OCI-LY7 (cell line): ENCODE measurements around the gene LAMTOR2. TPM values are rescaled to one million over a fixed set of nuclear protein-coding genes. Genes with fewer than 3 reads are reported as not detected.

ENCODE experiments used
- BruUV-seq: library from RNA; stranded (reverse); fragments of 400-500 nt; replicated peaks from 2 replicates; lab custom pipeline; 2021; lab: Mats Ljungman, UMichigan
- CTCF ChIA-PET: fragments of 300-600 bp; sonication (Branson Sonifier 250); formaldehyde crosslinking; loops from one replicate; lab custom pipeline; 2022; ENCODE audit warnings: antibody characterized with exemption; ENCODE audit not compliant: unreplicated experiment; lab: Charles Lee
- POLR2A ChIA-PET: fragments of 300-600 bp; sonication (Branson Sonifier 250); formaldehyde crosslinking; loops from one replicate; lab custom pipeline; 2022; ENCODE audit warnings: antibody characterized with exemption; lab: Charles Lee
- DNase-seq: peaks from one replicate; pipeline ENCODE4 v3.0.0-alpha.2; 2015; ENCODE audit warnings: low spot score
- H2AFZ ChIP-seq: fragments of 200-600 bp; sonication (generic), shearing (Covaris generic); 2 replicates; pipeline ENCODE4 v1.6.1; 2014; ENCODE audit warnings: mild to moderate bottlenecking, antibody characterized with exemption, low read length, moderate library complexity
- H3K27ac ChIP-seq: fragments of 200-600 bp; sonication (generic); 2 replicates; pipeline ENCODE4 v1.5.1; 2014; ENCODE audit warnings: mixed run types, low read depth, mild to moderate bottlenecking, moderate library complexity, low read length, inconsistent platforms; ENCODE audit not compliant: poor library complexity, severe bottlenecking
- H3K36me3 ChIP-seq: fragments of 200-600 bp; sonication (generic); 2 replicates; pipeline ENCODE4 v1.6.1; 2014; ENCODE audit warnings: mild to moderate bottlenecking, antibody characterized with exemption, low read length, moderate library complexity, mixed read lengths; ENCODE audit not compliant: insufficient read depth
- H3K4me1 ChIP-seq: fragments of 200-600 bp; sonication (generic); 2 replicates; pipeline ENCODE4 v1.5.1; 2014; ENCODE audit warnings: mild to moderate bottlenecking, low read length; ENCODE audit not compliant: insufficient read depth, poor library complexity, severe bottlenecking
- H3K4me2 ChIP-seq: fragments of 200-600 bp; sonication (generic); 2 replicates; pipeline ENCODE4 v1.6.1; 2014; ENCODE audit warnings: mild to moderate bottlenecking, low read length
- H3K4me3 ChIP-seq: fragments of 200-600 bp; sonication (generic); 2 replicates; pipeline ENCODE4 v1.5.1; 2014; ENCODE audit warnings: mild to moderate bottlenecking, low read depth, low read length; ENCODE audit not compliant: poor library complexity, severe bottlenecking
- H3K79me2 ChIP-seq: fragments of 200-600 bp; sonication (generic); 2 replicates; pipeline ENCODE4 v1.6.1; 2016; ENCODE audit warnings: low read depth, mild to moderate bottlenecking, low read length, moderate library complexity, mixed read lengths; ENCODE audit not compliant: insufficient read depth
- H3K9me2 ChIP-seq: fragments of 200-600 bp; sonication (generic); 2 replicates; pipeline ENCODE4 v1.6.1; 2016; ENCODE audit warnings: mild to moderate bottlenecking, low read length, mixed read lengths; ENCODE audit not compliant: insufficient read depth
- H3K9me3 ChIP-seq: fragments of 200-600 bp; sonication (generic); 2 replicates; pipeline ENCODE4 v1.6.1; 2014; ENCODE audit warnings: mild to moderate bottlenecking, mixed run types, low read length, mixed read lengths
- H4K20me1 ChIP-seq: fragments of 200-600 bp; sonication (generic); 2 replicates; pipeline ENCODE4 v1.6.1; 2014; ENCODE audit warnings: mild to moderate bottlenecking, antibody characterized with exemption, low read length, moderate library complexity, mixed read lengths; ENCODE audit not compliant: insufficient read depth
- CTCF ChIP-seq: fragments of 200-600 bp; sonication (generic); conservative IDR thresholded peaks from 2 replicates; pipeline ENCODE4 v1.5.1; 2014; ENCODE audit warnings: mild to moderate bottlenecking, antibody characterized with exemption, low read length, moderate library complexity, mixed read lengths
- EZH2phosphoT487 ChIP-seq: fragments of 200-600 bp; sonication (generic); IDR thresholded peaks from 2 replicates; pipeline ENCODE4 v1.6.1; 2018; ENCODE audit warnings: low read depth, borderline replicate concordance, mild to moderate bottlenecking, mixed run types, antibody characterized with exemption, low read length, moderate library complexity, mixed read lengths
- intact Hi-C: fragments of 100-400 bp; cut with micrococcal nuclease; formaldehyde crosslinking; loops from one replicate; pipeline ENCODE4 v1.10.0; 2022; ENCODE audit not compliant: unreplicated experiment
- total RNA-seq, 2 experiments: library from RNA; depleted of rRNA in 1 of 2; stranded (reverse); fragments of >200 nt in 1 of 2; shearing (Covaris generic) in 1 of 2; gene quantifications; 2 replicates each; pipeline ENCODE4 v1.2.3, GENCODE V29; 2014 to 2022

The LAMTOR2 gene
- total RNA-seq, 2 experiments from 2014 or later = 55.2 to 71.3 TPM

GRCh38 chr1:156064615-156065014 lies 10.0 kb downstream of the LAMTOR2 start:
- Histone ChIP-seq H3K9me2 (no peaks in the 10 kb centered on the region), H2AFZ (no peak overlapping the region), H3K36me3 (no peaks in the 10 kb centered on the region), H3K4me2 (no peak overlapping the region), H3K9me3 (no peaks in the 10 kb centered on the region), H3K27ac (no peak overlapping the region), H3K4me3 (no peak overlapping the region), H3K79me2 (no peaks in the 10 kb centered on the region), H3K4me1 (no peaks in the 10 kb centered on the region), H4K20me1 (no peaks in the 10 kb centered on the region)
- DNase-seq = no peak
- TF ChIP-seq EZH2phosphoT487 = no peak
- TF ChIP-seq CTCF = no peak
- ChIA-PET CTCF (interaction anchor here (1.0 kb wide), 1 partner anchor 75 kb away, joined by 3 read pairs; no protein-coding TSS in a partner anchor), POLR2A (no interaction called here)
- no TSS peak for BruUV-seq
- intact Hi-C loops = no loop called here

GRCh38 chr1:156065212-156065611 lies 10.6 kb downstream of the LAMTOR2 start:
- POLR2A ChIA-PET = no interaction called here
- intact Hi-C loops = no loop called here
- no TSS peak for BruUV-seq

More at GRCh38 chr1:156065212-156065611, 10.6 kb downstream of the LAMTOR2 start:
- no peaks in the 10 kb centered on the region for H3K9me3 ChIP-seq
- H2AFZ ChIP-seq = no peak overlapping the region
- H4K20me1 ChIP-seq = no peaks in the 10 kb centered on the region
- H3K36me3 ChIP-seq = no peaks in the 10 kb centered on the region
- DNase-seq = no peak
- no peaks in the 10 kb centered on the region for H3K9me2 ChIP-seq
- H3K27ac ChIP-seq = no peak overlapping the region
- H3K4me1 ChIP-seq = no peaks in the 10 kb centered on the region
- H3K79me2 ChIP-seq = no peaks in the 10 kb centered on the region
- no peak overlapping the region for H3K4me3 ChIP-seq
- H3K4me2 ChIP-seq = no peak overlapping the region
- CTCF ChIA-PET = interaction anchor here (1.0 to 1.8 kb wide), 2 partner anchors 76 to 127 kb away, joined by 3 to 4 read pairs; no protein-coding TSS in a partner anchor
- TF ChIP-seq EZH2phosphoT487 (no peak), CTCF (no peak)
